HepG2 (cell line): ENCODE measurements around the gene FCRL5. TPM values are rescaled to one million over a fixed set of nuclear protein-coding genes. Genes with fewer than 3 reads are reported as not detected.

ENCODE experiments used
- ATAC-seq: fragments of 200-7000 bp; cut with Tn5 transposase; 3 replicates; pipeline ENCODE4 v1.9.1; 2020; ENCODE audit warnings: mild to moderate bottlenecking, moderate library complexity
- BruUV-seq: library from RNA; stranded (reverse); fragments of 400-500 nt; replicated peaks from 2 replicates; lab custom pipeline; 2021; lab: Mats Ljungman, UMichigan
- CTCF ChIA-PET: fragments of 300-600 bp; formaldehyde crosslinking; extraction: SDS; loops from one replicate; lab custom pipeline; 2021; ENCODE audit warnings: low total read pairs, inconsistent platforms, low intra/inter-chr PET ratio; lab: Yijun Ruan, JAX
- POLR2A ChIA-PET: fragments of 350-600 bp; sonication (Branson Sonifier 250); formaldehyde crosslinking; loops from one replicate; lab custom pipeline; 2020; ENCODE audit warnings: antibody characterized with exemption, inconsistent platforms; lab: Yijun Ruan, JAX
- DNase-seq: peaks from one replicate; pipeline ENCODE4 v3.0.0-alpha.2; 2015; ENCODE audit warnings: low spot score
- FAIRE-seq: peaks from 3 replicates; lab custom pipeline; 2011; peaks lifted over from hg19 to GRCh38; lab: Jason Lieb, UNC
- H2AFZ ChIP-seq: one replicate; pipeline ENCODE4 v1.6.1; 2011; ENCODE audit warnings: low read length, inconsistent platforms
- H3K27ac ChIP-seq: fragments of 300-600 bp; 3 replicates; pipeline ENCODE4 v1.8.0; 2011; ENCODE audit warnings: mixed run types, mild to moderate bottlenecking, mixed read lengths, low read length, inconsistent platforms; ENCODE audit not compliant: insufficient read depth; ENCODE audit errors: extremely low read length
- H3K27me3 ChIP-seq, 2 experiments: fragments of 200-600 bp in 1 of 2; 2 replicates in 1 of 2; 3 replicates in 1 of 2; pipeline versions ENCODE4 v1.6.0 to v1.8.0; 2011; ENCODE audit warnings: low read length in 2 of 2, mild to moderate bottlenecking in 2 of 2, moderate library complexity in 2 of 2, inconsistent platforms in 1 of 2; ENCODE audit not compliant: insufficient read depth in 2 of 2, control insufficient read depth in 1 of 2
- H3K36me3 ChIP-seq, 2 experiments: fragments of 200-600 bp in 1 of 2; replicated peaks in 1 of 2; 2 replicates in 1 of 2; 3 replicates in 1 of 2; pipeline versions ENCODE4 v1.5.1 to v1.8.0; 2011; ENCODE audit warnings: low read length in 2 of 2, inconsistent platforms in 1 of 2; ENCODE audit not compliant: insufficient read depth in 2 of 2, control insufficient read depth in 1 of 2
- H3K4me1 ChIP-seq: 2 replicates; pipeline ENCODE4 v1.5.1; 2012; ENCODE audit warnings: low read length, inconsistent platforms; ENCODE audit not compliant: insufficient read depth
- H3K4me2 ChIP-seq: 2 replicates; pipeline ENCODE4 v1.6.0; 2011; ENCODE audit warnings: low read depth, low read length, inconsistent platforms
- H3K4me3 ChIP-seq, 3 experiments: fragments of 200-600 bp in 1 of 3; sonication (generic), shearing (Covaris generic) in 1 of 3; replicated peaks in 1 of 3; 2 replicates each; pipeline ENCODE4 v1.5.1; 2011 to 2016; ENCODE audit warnings: low read length in 3 of 3, inconsistent platforms in 2 of 3, low read depth in 2 of 3, mild to moderate bottlenecking in 2 of 3, control low read depth in 1 of 3, mixed read lengths in 1 of 3; ENCODE audit not compliant: insufficient read depth in 1 of 3
- H3K79me2 ChIP-seq: one replicate; pipeline ENCODE4 v1.6.1; 2011; ENCODE audit warnings: low read length, inconsistent platforms; ENCODE audit not compliant: insufficient read depth
- H3K9ac ChIP-seq: 2 replicates; pipeline ENCODE4 v1.6.0; 2011; ENCODE audit warnings: mild to moderate bottlenecking, low read depth, low read length, inconsistent platforms; ENCODE audit not compliant: insufficient read depth
- H3K9me3 ChIP-seq: 2 replicates; pipeline ENCODE4 v1.5.1; 2012; ENCODE audit warnings: mild to moderate bottlenecking, low read length
- H4K20me1 ChIP-seq: 2 replicates; pipeline ENCODE4 v1.6.0; 2011; ENCODE audit warnings: inconsistent platforms, mild to moderate bottlenecking, low read length, moderate library complexity; ENCODE audit not compliant: insufficient read depth
- EED ChIP-seq: sonication (generic); formaldehyde crosslinking; IDR thresholded peaks from 2 replicates; pipeline ENCODE4 v1.5.0; 2020; ENCODE audit warnings: mild to moderate bottlenecking, missing genetic modification reagents
- ETS1 ChIP-seq: sonication (generic); formaldehyde crosslinking; IDR thresholded peaks from 2 replicates; pipeline ENCODE4 v1.4.0; 2020; ENCODE audit warnings: missing genetic modification reagents
- HNF1A ChIP-seq, 2 experiments: sonication (generic) in 1 of 2; formaldehyde crosslinking in 1 of 2; IDR thresholded peaks; 2 replicates each; pipeline versions ENCODE4 v1.4.0 to v1.6.1; 2016 to 2020; ENCODE audit warnings: borderline replicate concordance in 1 of 2, low read depth in 1 of 2, mild to moderate bottlenecking in 1 of 2, missing genetic modification reagents in 1 of 2
- IKZF1 ChIP-seq: fragments of 450-650 bp; IDR thresholded peaks from 2 replicates; pipeline ENCODE4 v1.7.1; 2016
- KLF9 ChIP-seq: IDR thresholded peaks from 2 replicates; pipeline ENCODE4 v1.6.1; 2016; ENCODE audit warnings: low read depth
- RBM22 ChIP-seq: fragments of 200-400 bp; formaldehyde crosslinking; optimal IDR thresholded peaks from 2 replicates; pipeline ENCODE3; 2017; ENCODE audit warnings: mild to moderate bottlenecking, low read length, moderate library complexity
- REPIN1 ChIP-seq: sonication (generic); formaldehyde crosslinking; IDR thresholded peaks from 2 replicates; pipeline ENCODE4 v1.8.0; 2022; ENCODE audit warnings: missing genetic modification reagents, low read depth, mild to moderate bottlenecking, borderline replicate concordance
- SAP130 ChIP-seq: IDR thresholded peaks from 2 replicates; pipeline ENCODE4 v1.6.1; 2016; ENCODE audit warnings: low read depth
- TOE1 ChIP-seq: sonication (generic); formaldehyde crosslinking; IDR thresholded peaks from 2 replicates; pipeline ENCODE4 v1.4.0; 2020; ENCODE audit warnings: mild to moderate bottlenecking, missing genetic modification reagents
- ZBTB4 ChIP-seq: sonication (generic); formaldehyde crosslinking; IDR thresholded peaks from 2 replicates; pipeline ENCODE4 v1.4.0; 2020; ENCODE audit warnings: missing genetic modification reagents, mild to moderate bottlenecking, borderline replicate concordance
- ZFP36 ChIP-seq: fragments of 150-350 bp; IDR thresholded peaks from 2 replicates; pipeline ENCODE4 v1.6.1; 2018; ENCODE audit warnings: borderline replicate concordance, low read length, low read depth; ENCODE audit not compliant: partially characterized antibody
- ZNF251 ChIP-seq: sonication (generic); formaldehyde crosslinking; IDR thresholded peaks from 2 replicates; pipeline ENCODE4 v1.9.0; 2021; ENCODE audit warnings: mild to moderate bottlenecking, missing genetic modification reagents
- ZNF337 ChIP-seq: sonication (generic); formaldehyde crosslinking; IDR thresholded peaks from 2 replicates; pipeline ENCODE4 v1.5.1; 2020; ENCODE audit warnings: missing genetic modification reagents, low read depth, mild to moderate bottlenecking, borderline replicate concordance
- ZNF432 ChIP-seq: sonication (generic); formaldehyde crosslinking; IDR thresholded peaks from 2 replicates; pipeline ENCODE4 v1.5.0; 2020; ENCODE audit warnings: missing genetic modification reagents, mild to moderate bottlenecking, borderline replicate concordance
- ZNF543 ChIP-seq: sonication (generic); formaldehyde crosslinking; IDR thresholded peaks from 2 replicates; pipeline ENCODE4 v1.4.0; 2020; ENCODE audit warnings: mild to moderate bottlenecking, missing genetic modification reagents
- ZNF792 ChIP-seq: IDR thresholded peaks from 2 replicates; pipeline ENCODE4 v1.6.1; 2016
- WGBS: methylation state at CpG from one replicate; pipeline ENCODE4 v1.1.6; 2017; ENCODE audit warnings: low lambda C conversion rate; 5-methylcytosine and 5-hydroxymethylcytosine counted together
- in situ Hi-C: cut with HindIII; loops from 2 replicates; pipeline ENCODE4 v1.10.0; 2017; ENCODE audit warnings: low pct_unique_long_range_greater_than_20kb; ENCODE audit not compliant: extremely low pct_ligation_motif_present
- intact Hi-C: fragments of 100-400 bp; cut with micrococcal nuclease; formaldehyde crosslinking; loops from one replicate; pipeline ENCODE4 v1.10.0; 2022; ENCODE audit not compliant: unreplicated experiment
- polyA plus RNA-seq, 8 experiments: library from polyadenylated mRNA; depleted of rRNA in 3 of 8; stranded (reverse) in 7 of 8; unstranded in 1 of 8; fragments of >200 nt; fragmentation: Illumina TruSeq in 4 of 8; extraction: Trizol in 4 of 8; gene quantifications; 2 replicates each; pipeline versions ENCODE4 v1.2.1 to v1.2.3, GENCODE V29; 2011 to 2016; ENCODE audit warnings: low read depth in 4 of 8, missing spikeins in 1 of 8, mixed read lengths in 1 of 8; ENCODE audit not compliant: insufficient read depth in 1 of 8
- total RNA-seq, 5 experiments: library from RNA; depleted of rRNA; stranded (reverse); fragments of >200 nt; fragmentation: Illumina TruSeq; extraction: Trizol; gene quantifications; 2 replicates each; pipeline ENCODE4 v1.2.3, GENCODE V29; 2016; ENCODE audit warnings: low read depth in 1 of 5

Gene FCRL5
- total and polyA plus RNA-seq, 2 of the 13 experiments (the other 11 are each of a cell fraction or from before 2014, with no cell fraction given) = not detected

- WGBS = 0% methylated on average over 2 of the region's 2 CpGs
- no peak for TF ChIP-seq IKZF1
- TF ChIP-seq ZNF251 (CRISPR knock-in tag) = no peak
- TF ChIP-seq ZNF432 (CRISPR knock-in tag) = no peak
- TF ChIP-seq ETS1 (CRISPR knock-in tag) = no peak
- no peak for TF ChIP-seq ZNF337 (CRISPR knock-in tag)
- no peak for TF ChIP-seq ZBTB4 (CRISPR knock-in tag)
- TF ChIP-seq HNF1A (IDR thresholded peaks at IDR 0.05; ENCODE audit: low read depth) = no peak
- no peak for TF ChIP-seq HNF1A (CRISPR knock-in tag; IDR thresholded peaks at IDR 0.05; ENCODE audit: borderline replicate concordance)
- TF ChIP-seq EED = no peak
- no peak for TF ChIP-seq ZNF792 (CRISPR knock-in tag)
- no peak for TF ChIP-seq ZFP36
- TF ChIP-seq SAP130 (CRISPR knock-in tag) = no peak
- no peak for TF ChIP-seq TOE1 (CRISPR knock-in tag)
- TF ChIP-seq ZNF543 (CRISPR knock-in tag) = no peak
- TF ChIP-seq RBM22 = no peak
- no peak for TF ChIP-seq REPIN1 (CRISPR knock-in tag)
- no peak for TF ChIP-seq KLF9 (CRISPR knock-in tag)
These were observed 45.8 kb upstream of the FCRL5 start, which contains the start of gene FCRL4 for GRCh38 chr1:157597959-157598667. Gene FCRL4, minus strand, starts transcription at chr1:157598085. Its CDS starts 141 bp downstream, at chr1:157597944.

More at GRCh38 chr1:157597959-157598667, 45.8 kb upstream of the FCRL5 start, which contains the start of gene FCRL4:
- no peaks in the 10 kb centered on the region for H4K20me1 ChIP-seq
- intact Hi-C loops (no loop called here), in situ Hi-C loops (no loop called here)
- no peak for DNase-seq
- H3K4me3 ChIP-seq = no peak within 1 kb of the TSS
- H3K79me2 ChIP-seq = no peaks in the 10 kb centered on the region
- H3K9ac ChIP-seq = no peak within 1 kb of the TSS
- FAIRE-seq = no peak
- H3K9me3 ChIP-seq = no peaks in the 10 kb centered on the region
- H3K4me1 ChIP-seq = no peaks in the 10 kb centered on the region
- no peak within 1 kb of the TSS for H2AFZ ChIP-seq
- H3K4me2 ChIP-seq = no peak within 1 kb of the TSS
- POLR2A ChIA-PET = no interaction called here
- CTCF ChIA-PET = no interaction called here
- no peak for ATAC-seq
- H3K27ac ChIP-seq = no peak within 1 kb of the TSS
- H3K36me3 ChIP-seq = no peaks in the 10 kb centered on the region
- no peaks in the 10 kb centered on the region; a peak in 1 of 5 replicates for H3K27me3 ChIP-seq
- BruUV-seq = no TSS peak
